Nucleus accumbens (tissue), 56 donors: ENCODE measurements around the gene PKHD1.
A peak's percentile ranks its signal among the peaks of the same experiment; 100 is the strongest.
"Not testable (repeated sequence)": the region's sequence is repeated elsewhere in the genome, so short reads cannot be mapped to it uniquely, and the experiment has no call there.

ENCODE experiments used
- DNase-seq, 56 donors: peaks; one replicate each; lab custom pipeline; 2025; lab: John Stamatoyannopoulos, UW

PKHD1 gene

GRCh38 chr6:51885957-51886356, 201.5 kb downstream of the PKHD1 start:
- DNase-seq: no peak

GRCh38 chr6:51868591-51869355, 218.6 kb downstream of the PKHD1 start:
- no peak for DNase-seq

- no peak for DNase-seq
These were observed 220.5 kb downstream of the PKHD1 start for GRCh38 chr6:51866867-51867266.

GRCh38 chr6:51865996-51866395, 221.4 kb downstream of the PKHD1 start:
- DNase-seq: no peak

GRCh38 chr6:51865176-51865575, 222.2 kb downstream of the PKHD1 start:
- no peak for DNase-seq

- no peak for DNase-seq
These were observed 230.3 kb downstream of the PKHD1 start for GRCh38 chr6:51857134-51857533.

- no peak for DNase-seq
These were observed 230.9 kb downstream of the PKHD1 start for GRCh38 chr6:51856508-51856907.

- DNase-seq: peak in 1 of 56 donors; percentile 8
These were observed 231.9 kb downstream of the PKHD1 start for GRCh38 chr6:51855310-51856082.

- DNase-seq: no peak
These were observed 232.5 kb downstream of the PKHD1 start for GRCh38 chr6:51854876-51855275.

GRCh38 chr6:51854347-51854746, 233.1 kb downstream of the PKHD1 start:
- DNase-seq: no peak

- DNase-seq: not testable (repeated sequence)
These were observed 234.3 kb downstream of the PKHD1 start for GRCh38 chr6:51853109-51853508.

- DNase-seq: no peak
These were observed 240.9 kb downstream of the PKHD1 start for GRCh38 chr6:51846531-51846930.

GRCh38 chr6:51844336-51844735, 243.1 kb downstream of the PKHD1 start:
- peak in 1 of 56 donors; percentile 5 for DNase-seq

GRCh38 chr6:51843456-51844056, 243.9 kb downstream of the PKHD1 start:
- no peak for DNase-seq

GRCh38 chr6:51842804-51843378, 244.5 kb downstream of the PKHD1 start:
- DNase-seq: peak in 21 of 56 donors; percentile 1 to 67 (median 19)

GRCh38 chr6:51842061-51842803, 245.2 kb downstream of the PKHD1 start:
- no peak for DNase-seq

- no peak for DNase-seq
These were observed 245.8 kb downstream of the PKHD1 start for GRCh38 chr6:51841626-51842025.

- DNase-seq: no peak
These were observed 247.6 kb downstream of the PKHD1 start for GRCh38 chr6:51839726-51840374.

- DNase-seq: no peak
These were observed 256.7 kb downstream of the PKHD1 start for GRCh38 chr6:51830666-51831065.

- no peak for DNase-seq
These were observed 259.8 kb downstream of the PKHD1 start for GRCh38 chr6:51827580-51827979.
